K562 (cell line): ENCODE results near the gene PRKCSH. TPM values are rescaled to one million over a fixed set of nuclear protein-coding genes. Genes with fewer than 3 reads are reported as not detected.

Source experiments
- ATAC-seq: fragments of 200-7000 bp; cut with Tn5 transposase; 3 replicates; pipeline ENCODE4 v1.9.1; 2020; ENCODE audit warnings: moderate library complexity
- BruUV-seq: library from RNA; stranded (reverse); fragments of 400-500 nt; replicated peaks from 2 replicates; lab custom pipeline; 2021; lab: Mats Ljungman, UMichigan
- CTCF ChIA-PET: fragments of 300-600 bp; formaldehyde crosslinking; extraction: SDS; loops from one replicate; lab custom pipeline; 2021; ENCODE audit warnings: low intra/inter-chr PET ratio; lab: Yijun Ruan, JAX
- POLR2A ChIA-PET: fragments of 300-600, 350-650 bp; sonication (Branson Sonifier 250); formaldehyde crosslinking; extraction: SDS; loops from one replicate; lab custom pipeline; 2021; ENCODE audit warnings: antibody characterized with exemption, inconsistent platforms; lab: Yijun Ruan, JAX
- DNase-seq, 4 experiments: peaks; one replicate each; pipeline versions ENCODE4 v3.0.0 to v3.0.0-alpha.2; 2011 to 2018; ENCODE audit warnings: low spot score in 3 of 4, mixed read lengths in 3 of 4; ENCODE audit errors: extremely low read depth in 1 of 4
- FAIRE-seq: peaks from 2 replicates; lab custom pipeline; 2011; peaks lifted over from hg19 to GRCh38; lab: Jason Lieb, UNC
- H2AFZ ChIP-seq: 2 replicates; pipeline ENCODE4 v1.6.0; 2011; ENCODE audit warnings: low read depth, low read length, control low read depth, inconsistent platforms
- H3K27ac ChIP-seq: fragments of 200-600 bp; 3 replicates; pipeline ENCODE4 v1.8.0; 2011; ENCODE audit warnings: low read depth, mild to moderate bottlenecking, control low read depth, inconsistent platforms, low read length, moderate library complexity, mixed read lengths; ENCODE audit errors: extremely low read depth
- H3K27me3 ChIP-seq, 2 experiments: fragments of 300-600 bp in 1 of 2; 2 replicates in 1 of 2; 3 replicates in 1 of 2; pipeline versions ENCODE4 v1.6.0 to v1.8.0; 2011; ENCODE audit warnings: inconsistent platforms in 2 of 2, low read length in 2 of 2, mild to moderate bottlenecking in 1 of 2, mixed read lengths in 1 of 2, moderate library complexity in 1 of 2; ENCODE audit not compliant: control insufficient read depth in 2 of 2, insufficient read depth in 2 of 2
- H3K36me3 ChIP-seq: fragments of 300-600 bp; 3 replicates; pipeline ENCODE4 v1.8.0; 2011; ENCODE audit warnings: mild to moderate bottlenecking, low read length, inconsistent platforms; ENCODE audit not compliant: control insufficient read depth, insufficient read depth
- H3K4me1 ChIP-seq, 2 experiments: fragments of 200-600 bp in 1 of 2; replicated peaks in 1 of 2; 2 replicates in 1 of 2; 3 replicates in 1 of 2; pipeline versions ENCODE4 v1.5.1 to v1.8.0; 2011; ENCODE audit warnings: inconsistent platforms in 2 of 2, low read length in 2 of 2, mild to moderate bottlenecking in 1 of 2, mixed read lengths in 1 of 2, moderate library complexity in 1 of 2; ENCODE audit not compliant: control insufficient read depth in 2 of 2, insufficient read depth in 2 of 2
- H3K4me2 ChIP-seq: 2 replicates; pipeline ENCODE4 v1.6.1; 2011; ENCODE audit warnings: low read length, control low read depth, inconsistent platforms, mixed read lengths; ENCODE audit not compliant: insufficient read depth
- H3K4me3 ChIP-seq: fragments of 200-600 bp; sonication (generic), shearing (Covaris generic); 2 replicates; pipeline ENCODE4 v1.5.1; 2016; ENCODE audit warnings: control low read depth, inconsistent platforms
- H3K79me2 ChIP-seq: fragments of 200-600 bp; 3 replicates; pipeline ENCODE4 v1.8.0; 2011; ENCODE audit warnings: low read length, inconsistent platforms; ENCODE audit not compliant: control insufficient read depth, insufficient read depth
- H3K9ac ChIP-seq, 2 experiments: 2 replicates each; pipeline versions ENCODE4 v1.6.0 to v1.6.1; 2011; ENCODE audit warnings: low read depth in 2 of 2, low read length in 2 of 2, control low read depth in 1 of 2, inconsistent platforms in 1 of 2, mild to moderate bottlenecking in 1 of 2, mixed read lengths in 1 of 2; ENCODE audit not compliant: insufficient read depth in 1 of 2
- H3K9me1 ChIP-seq: one replicate; pipeline ENCODE4 v1.6.0; 2011; ENCODE audit warnings: inconsistent platforms, mild to moderate bottlenecking, low read length, moderate library complexity; ENCODE audit not compliant: control insufficient read depth, insufficient read depth
- H3K9me3 ChIP-seq: replicated peaks from 2 replicates; pipeline ENCODE4 v1.5.1; 2011; ENCODE audit warnings: low read depth, low read length, inconsistent platforms; ENCODE audit not compliant: control insufficient read depth, insufficient read depth
- H4K20me1 ChIP-seq: replicated peaks from 2 replicates; pipeline ENCODE4 v1.6.1; 2011; ENCODE audit warnings: low read length, inconsistent platforms, mixed read lengths; ENCODE audit not compliant: control insufficient read depth, insufficient read depth
- ARID3A ChIP-seq: IDR thresholded peaks from 2 replicates; pipeline ENCODE4 v1.6.1; 2012; ENCODE audit warnings: low read depth, low read length, improper control_type of control experiment, borderline replicate concordance
- BRF2 ChIP-seq: IDR thresholded peaks from 3 replicates; pipeline ENCODE4 v1.6.1; 2011; ENCODE audit warnings: borderline replicate concordance, mild to moderate bottlenecking; ENCODE audit not compliant: insufficient read length, insufficient read depth
- HDAC8 ChIP-seq: fragments of 450-650 bp; IDR thresholded peaks from 2 replicates; pipeline ENCODE4 v1.6.1; 2016; ENCODE audit warnings: mild to moderate bottlenecking, missing genetic modification characterization, moderate library complexity, missing compliant biosample characterization
- MAZ ChIP-seq, 2 experiments: fragments of 450-650 bp in 1 of 2; sonication (generic) in 1 of 2; formaldehyde crosslinking; IDR thresholded peaks in 1 of 2; conservative IDR thresholded peaks in 1 of 2; 2 replicates each; pipeline versions ENCODE4 v1.4.0 to v1.5.0; 2020; ENCODE audit warnings: mild to moderate bottlenecking in 1 of 2, missing genetic modification reagents in 1 of 2
- RBM15 ChIP-seq: fragments of 200-400 bp; formaldehyde crosslinking; IDR thresholded peaks from 2 replicates; pipeline ENCODE4 v1.6.1; 2018; ENCODE audit warnings: mild to moderate bottlenecking, low read length, moderate library complexity; ENCODE audit not compliant: insufficient read depth
- SREBF1 ChIP-seq: fragments of 150-350 bp; IDR thresholded peaks from 2 replicates; pipeline ENCODE4 v1.6.1; 2014; ENCODE audit warnings: antibody characterized with exemption, low read depth, low read length, borderline replicate concordance
- STAT5A ChIP-seq: IDR thresholded peaks from 2 replicates; pipeline ENCODE4 v1.6.1; 2012; ENCODE audit warnings: low read length, inconsistent platforms, borderline replicate concordance
- ZNF280A ChIP-seq: fragments of 450-650 bp; IDR thresholded peaks from 2 replicates; pipeline ENCODE4 v1.6.1; 2018; ENCODE audit warnings: mild to moderate bottlenecking, low read depth; ENCODE audit not compliant: partially characterized antibody
- ZNF668 ChIP-seq: fragments of 250-450 bp; sonication (Bioruptor Pico); IDR thresholded peaks from 2 replicates; pipeline ENCODE4 v1.8.0; 2022; ENCODE audit warnings: mild to moderate bottlenecking, inconsistent platforms
- WGBS: fragments of 100-300 bp; shearing (Covaris generic); methylation state at CpG from one replicate; pipeline ENCODE4 v1.1.6; 2016; ENCODE audit warnings: low coverage, mixed read lengths; ENCODE audit not compliant: insufficient coverage; ENCODE audit errors: missing lambda C conversion rate; 5-methylcytosine and 5-hydroxymethylcytosine counted together
- in situ Hi-C: fragments of 300-500 bp; cut with MboI; formaldehyde crosslinking; loops from 4 replicates; pipeline ENCODE4 v1.15.0; 2018; ENCODE audit warnings: inconsistent platforms, mixed read lengths
- intact Hi-C: fragments of 100-400 bp; cut with micrococcal nuclease; formaldehyde crosslinking; loops from 2 replicates; pipeline ENCODE4 v1.14.2; 2022
- polyA plus RNA-seq, 8 experiments: library from polyadenylated mRNA; depleted of rRNA in 4 of 8; stranded (reverse) in 5 of 8; unstranded in 3 of 8; fragments of >200 nt; fragmentation: Nextera tagmentation in 2 of 8; fragmentation: Illumina TruSeq in 1 of 8; extraction: Ambion mirVana in 2 of 8; extraction: Trizol in 1 of 8; gene quantifications; 2 replicates each; pipeline versions ENCODE4 v1.2.1 to v1.2.3, GENCODE V29; 2011 to 2014; ENCODE audit warnings: inconsistent platforms in 1 of 8, missing spikeins in 1 of 8
- total RNA-seq, 7 experiments: library from RNA; depleted of rRNA in 6 of 7; stranded (reverse); fragments of >200 nt in 6 of 7; fragmentation: Illumina TruSeq in 2 of 7; extraction: Trizol in 2 of 7; gene quantifications; 2 replicates each; pipeline versions ENCODE4 v1.2.1 to v1.2.3, GENCODE V29; 2011 to 2021; ENCODE audit warnings: low replicate concordance in 1 of 7

PRKCSH gene
- total and polyA plus RNA-seq, 9 of the 15 experiments (the other 6 are each of a cell fraction or from before 2014, with no cell fraction given), result 2.3 to 297 (median 48.1) TPM

GRCh38 chr19:11483366-11484111 is 48.1 kb downstream of the PRKCSH start (continued):
- no peak for TF ChIP-seq RBM15
- TF ChIP-seq ZNF668, result no peak
- TF ChIP-seq BRF2, result no peak

- ChIA-PET POLR2A (interaction anchor here (0.7 to 1.4 kb wide), 4 partner anchors 31 to 192 kb away, joined by 3 to 5 read pairs (median 3); partner anchors contain the start of gene CNN1), CTCF (interaction anchor here (0.7 kb wide), 1 partner anchor 67 kb away, joined by 5 read pairs; no protein-coding TSS in a partner anchor)
- BruUV-seq, result no TSS peak
- H4K20me1 ChIP-seq, result no peaks in the 10 kb centered on the region
- H3K79me2 ChIP-seq, result no peaks in the 10 kb centered on the region
- no peak for ATAC-seq
- no peak overlapping the region for H3K4me2 ChIP-seq
- in situ Hi-C loops (no loop called here), intact Hi-C loops (loop anchor here (10.0 kb wide), 1 partner anchor 191 kb away; the partner anchor contains the start of gene TSPAN16)
- no peak overlapping the region for H3K4me3 ChIP-seq
- no peaks in the 10 kb centered on the region for H3K36me3 ChIP-seq
- 77% methylated on average over 13 of the region's 13 CpGs for WGBS
- H2AFZ ChIP-seq, result no peak overlapping the region
- TF ChIP-seq SREBF1 (no peak), ZNF280A (no peak), STAT5A (no peak), HDAC8 (tag) (no peak), MAZ (CRISPR knock-in tag; conservative IDR thresholded peaks at IDR 0.05 in 1 of 2, IDR thresholded peaks at IDR 0.05 in 1 of 2) (no peak), ARID3A (no peak)
- no peak for FAIRE-seq
- no peaks in the 10 kb centered on the region for H3K9me1 ChIP-seq
- 0 out of 4 replicates have a peak overlapping the region, but pooled peaks of 1 of the 2 experiments have one; percentile 17 for H3K9ac ChIP-seq
- H3K9me3 ChIP-seq, result no peaks in the 10 kb centered on the region
- H3K27me3 ChIP-seq, result no peaks in the 10 kb centered on the region
- DNase-seq, result peak in 1 of 4 experiments; percentile 9
- H3K27ac ChIP-seq, result no peak overlapping the region
- H3K4me1 ChIP-seq, result peaks cover 0 to 49% of the 10 kb centered on the region in 2 experiments; a peak in 3 of 5 replicates
These were observed 49.9 kb downstream of the PRKCSH start for GRCh38 chr19:11485245-11485837.
